Stimulated activated CD4-positive, alpha-beta T cell treated with anti-CD3 and anti-CD28 coated beads, Interleukin-4, amount 100 ng/mL, for 24 hours (primary cell): ENCODE data around the gene FYN.
"Not testable (repeated sequence)": the region's sequence is repeated elsewhere in the genome, so short reads cannot be mapped to it uniquely, and the experiment has no call there.

Experiments
- DNase-seq: peaks from one replicate; pipeline ENCODE4 v3.0.0-alpha.2; 2020

Gene FYN

DNA sequence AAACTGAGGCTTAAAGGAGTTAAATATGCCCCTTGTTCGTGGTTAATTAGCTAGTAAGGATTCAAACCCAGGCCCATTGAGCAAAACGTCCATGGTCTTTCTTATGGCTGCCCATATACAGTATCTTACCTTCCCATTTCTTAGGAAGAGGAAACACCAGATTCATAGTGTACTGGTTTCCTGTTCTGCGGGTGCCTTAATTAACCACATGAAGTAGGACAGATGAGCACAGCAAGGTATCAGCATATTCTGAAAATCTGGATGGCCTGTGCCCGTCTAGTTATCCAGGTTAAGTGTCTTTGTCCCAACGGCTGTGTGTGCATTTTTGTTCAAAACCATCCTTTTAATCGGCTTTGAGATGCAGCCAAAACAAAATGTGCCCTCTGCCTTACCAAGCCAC lies 174.1 kb downstream of the FYN start:
- no peak for DNase-seq

DNA sequence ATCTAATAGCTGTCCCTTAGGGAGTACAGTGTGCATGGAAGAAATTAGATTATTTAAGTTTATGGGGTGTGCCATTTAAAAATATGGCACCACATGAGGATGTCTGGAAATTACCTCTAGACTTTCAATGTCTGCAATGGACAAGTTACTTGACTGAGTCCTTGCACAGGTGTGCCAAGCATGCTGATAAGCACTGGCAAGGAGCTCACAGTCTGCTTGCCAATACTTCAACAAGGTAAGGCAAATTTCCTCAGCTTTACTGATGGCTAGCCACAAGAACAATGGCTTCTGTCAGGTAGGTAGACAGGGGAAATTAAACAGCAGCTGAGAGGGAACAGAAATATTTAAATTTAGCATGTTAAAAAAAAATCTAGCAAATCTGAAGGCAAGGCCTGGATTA lies 176.4 kb downstream of the FYN start:
- DNase-seq: no peak

DNA sequence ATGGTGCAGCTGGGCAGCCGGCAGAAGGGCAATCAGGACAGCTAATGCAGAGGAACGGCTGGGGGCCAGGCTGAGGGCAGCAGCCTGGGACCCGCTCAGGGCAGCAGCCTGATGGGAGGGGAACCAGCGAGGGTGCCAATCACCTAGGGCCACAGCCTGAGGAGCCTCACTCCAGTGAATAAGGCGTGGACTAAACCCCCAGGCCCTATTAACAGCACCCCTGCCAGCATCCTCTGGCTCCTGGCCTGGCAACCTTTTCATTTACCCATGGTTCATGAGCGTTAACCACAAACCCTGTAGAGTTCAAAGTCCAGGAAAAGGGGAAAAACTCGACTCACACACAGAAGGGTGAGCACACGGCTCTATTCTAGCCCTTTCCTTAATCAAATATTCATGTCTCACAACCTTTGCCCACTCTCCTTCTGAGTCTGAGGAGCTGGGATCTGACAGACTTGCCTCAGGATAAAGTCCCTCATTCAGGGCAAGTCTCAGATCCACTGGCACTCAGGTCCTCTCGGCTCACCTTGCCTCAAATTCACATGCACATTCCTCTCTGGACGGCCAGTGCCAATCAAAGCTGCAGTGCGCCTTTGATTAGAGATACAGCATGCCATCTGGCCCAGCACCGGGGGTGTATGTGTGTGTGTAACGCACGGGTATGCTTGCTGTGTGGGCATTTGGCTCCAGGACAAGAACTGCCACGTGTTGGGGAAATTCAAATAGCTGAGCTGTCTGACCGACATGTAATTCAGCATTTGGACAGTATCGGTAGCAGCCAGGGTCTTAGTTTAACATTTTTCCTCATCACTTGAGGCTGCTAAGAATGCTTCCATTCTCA lies 180.7 kb downstream of the FYN start:
- no peak for DNase-seq

DNA sequence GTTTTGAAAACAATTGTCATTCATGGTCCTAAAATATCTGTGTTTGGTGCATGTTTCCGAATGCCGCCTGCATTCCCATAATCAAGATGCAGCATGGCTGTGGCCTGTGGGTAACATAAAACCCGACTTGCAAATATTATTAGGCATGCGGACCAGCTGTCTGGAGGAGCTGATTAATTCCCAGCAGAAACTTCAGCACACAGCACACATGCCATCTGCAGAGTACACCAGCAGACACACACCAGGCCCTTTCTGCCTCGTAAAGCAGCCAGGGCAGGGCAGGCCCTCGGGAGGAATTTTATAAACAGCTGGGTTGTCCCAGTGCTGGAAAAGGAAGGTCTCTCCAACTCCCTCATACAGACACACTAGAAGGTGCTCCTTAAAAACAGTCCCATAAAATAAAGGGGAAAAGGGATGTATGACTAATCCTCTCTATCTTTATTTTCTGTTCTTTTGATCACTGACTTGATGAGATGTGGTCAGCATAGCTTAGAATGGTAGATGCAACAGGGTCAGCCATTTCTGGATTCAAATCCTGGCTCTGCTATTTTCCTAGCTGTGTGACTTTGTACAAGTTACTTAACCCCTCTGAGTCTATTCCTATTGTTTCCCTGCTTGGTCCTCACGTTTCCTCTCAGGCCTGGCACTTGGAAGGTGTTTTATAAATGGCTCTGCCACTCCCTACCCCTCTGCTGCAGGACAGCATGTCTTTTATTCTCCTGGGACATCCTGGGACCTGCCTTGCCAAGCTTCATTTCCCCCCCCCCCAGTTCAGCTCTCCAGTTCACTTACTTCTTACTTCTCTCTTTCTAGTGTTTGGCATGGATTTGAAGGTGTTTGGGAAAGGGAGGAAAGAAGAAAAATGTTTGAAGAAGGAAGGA lies 181.7 kb downstream of the FYN start:
- no peak for DNase-seq

DNA sequence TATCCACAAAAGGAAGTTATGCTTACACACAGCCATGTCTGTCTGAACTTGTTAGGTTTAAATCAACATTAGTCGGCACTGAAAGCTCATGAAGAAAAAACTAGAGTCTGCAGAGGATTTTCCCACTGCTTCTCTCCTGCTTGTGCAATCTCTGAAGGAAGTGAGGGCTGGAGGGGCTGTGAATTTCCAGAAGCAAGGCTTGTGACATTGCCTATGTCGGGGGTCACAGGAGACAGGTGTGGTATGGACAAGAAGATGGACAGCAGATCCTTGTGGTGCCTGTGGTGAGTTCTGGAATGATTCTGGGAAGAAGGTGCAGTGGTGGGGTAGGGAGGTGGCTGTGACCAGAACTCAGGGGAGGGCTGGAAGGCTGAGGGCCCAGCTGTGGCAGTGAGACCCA lies 183.3 kb downstream of the FYN start:
- DNase-seq: no peak

DNA sequence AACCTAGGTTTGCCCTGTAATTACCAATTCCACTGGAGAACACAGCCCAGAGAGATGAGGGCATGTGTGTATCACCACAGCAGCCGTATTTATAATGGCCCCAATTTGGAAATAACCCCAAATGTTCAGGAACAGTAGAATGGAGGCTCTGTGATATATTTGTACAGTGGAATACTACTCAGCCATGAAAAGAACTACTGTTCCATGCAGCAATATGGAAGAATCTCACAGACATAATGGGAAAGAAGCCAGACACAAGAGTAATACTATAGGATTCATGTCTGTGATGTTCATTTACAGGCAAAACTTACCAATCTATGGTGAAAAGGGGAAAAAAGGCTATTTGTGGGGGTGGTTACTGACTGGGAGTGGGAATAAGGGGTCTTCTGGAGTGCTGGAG lies 183.8 kb downstream of the FYN start:
- DNase-seq: no peak

DNA sequence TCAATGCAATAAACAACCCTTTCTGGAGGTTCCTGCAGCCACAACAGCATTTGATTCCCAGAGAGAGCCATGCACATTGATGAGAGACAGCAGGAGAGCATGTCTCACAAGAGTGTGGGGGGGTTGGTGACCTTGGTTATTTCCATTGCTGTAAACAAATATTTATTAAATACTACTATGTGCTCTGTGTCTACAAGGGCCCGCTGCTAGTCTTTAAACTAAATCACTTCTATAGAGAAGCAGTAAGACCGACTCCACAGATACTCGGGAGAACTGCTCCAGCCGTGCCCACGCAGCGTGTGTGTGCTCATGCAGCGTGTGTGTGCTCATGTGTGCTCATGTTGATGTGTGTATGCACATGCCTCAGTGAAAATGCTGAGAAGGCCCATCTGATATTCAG lies 184.9 kb downstream of the FYN start:
- DNase-seq: no peak

DNA sequence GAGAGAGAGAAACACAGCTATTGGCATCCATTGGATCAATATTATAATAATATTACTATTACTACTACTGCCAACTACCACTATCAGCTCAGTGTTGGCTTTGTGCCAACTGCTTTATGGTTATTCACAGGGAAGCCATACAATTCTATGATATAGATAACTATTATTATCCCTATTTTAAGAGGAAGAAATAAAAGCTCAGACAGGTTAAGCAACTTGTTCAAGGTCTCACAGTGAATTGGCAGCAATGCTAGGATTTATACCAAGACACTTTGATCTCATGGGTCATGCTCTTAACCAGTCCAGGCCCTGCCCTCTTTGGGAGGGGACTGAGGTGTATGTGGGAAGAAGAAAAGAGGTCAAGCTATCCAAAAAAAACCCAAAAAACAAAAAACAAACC lies 185.6 kb downstream of the FYN start:
- DNase-seq: no peak

DNA sequence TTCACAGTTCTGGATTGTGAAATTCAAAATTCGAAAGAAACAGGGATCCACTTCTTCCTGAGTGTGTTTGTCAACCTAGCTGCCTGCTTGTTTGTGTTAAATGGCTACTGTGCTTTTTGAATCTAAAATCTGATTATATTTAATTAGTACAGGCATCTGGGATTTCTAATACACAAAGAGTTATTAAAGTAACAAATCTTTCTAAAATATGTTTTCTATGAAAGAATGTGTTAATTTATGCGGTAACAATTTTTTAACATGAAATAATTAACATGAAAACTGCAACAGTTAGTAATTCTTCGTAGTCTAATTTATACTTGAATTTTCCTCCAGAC lies 186.4 kb downstream of the FYN start:
- DNase-seq: no peak

DNA sequence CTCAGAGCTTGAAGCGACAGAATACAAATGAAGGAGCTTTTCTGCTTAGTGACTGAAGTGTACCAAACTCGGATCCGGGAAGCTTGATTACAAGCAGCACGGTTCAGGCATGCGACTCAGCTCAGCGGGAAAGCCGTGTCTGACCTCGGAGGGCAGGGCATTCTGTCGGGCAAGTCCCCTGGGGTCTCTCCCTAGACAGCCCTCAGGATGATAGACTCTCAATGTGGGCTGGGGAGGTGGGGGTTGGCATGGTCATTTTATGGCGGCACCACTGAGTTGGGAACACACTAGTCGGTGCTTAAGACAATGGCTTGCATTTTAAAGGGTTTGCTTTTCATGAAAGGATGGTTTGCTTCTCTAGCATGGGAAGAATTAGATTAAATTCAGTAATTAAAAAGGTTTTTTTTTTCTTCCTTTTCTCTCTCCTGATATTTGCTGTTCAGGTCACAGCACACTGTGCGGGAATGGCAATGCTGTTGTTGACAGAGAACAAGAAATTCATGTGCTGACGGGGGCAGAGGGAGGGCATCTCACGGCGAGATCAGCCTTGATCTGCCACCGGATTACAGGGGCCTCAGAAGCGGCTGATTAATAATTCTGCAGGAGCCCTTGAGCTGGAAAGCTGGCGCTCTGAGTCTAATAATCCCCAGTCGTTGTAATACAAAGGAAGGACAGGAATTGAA lies 186.9 kb downstream of the FYN start:
- DNase-seq: no peak

DNA sequence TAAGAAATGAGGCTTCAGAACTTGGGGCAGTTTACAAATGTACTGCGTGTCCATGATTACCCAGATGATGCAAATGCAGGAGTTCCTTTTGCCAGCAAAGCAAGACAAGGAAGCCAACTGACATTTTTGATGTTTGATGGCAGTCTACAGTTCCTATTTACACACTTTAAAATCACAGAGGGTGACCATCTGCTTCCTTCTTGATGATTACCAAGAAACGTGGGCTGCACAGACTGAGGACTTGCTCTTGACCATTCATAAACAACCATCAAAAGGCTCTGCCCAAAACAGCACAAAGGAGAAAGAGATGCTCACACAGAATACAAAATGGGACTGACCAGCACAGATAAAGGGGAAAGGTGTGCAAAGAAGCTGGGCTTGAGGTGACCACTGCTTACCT lies 187.7 kb downstream of the FYN start:
- no peak for DNase-seq

DNA sequence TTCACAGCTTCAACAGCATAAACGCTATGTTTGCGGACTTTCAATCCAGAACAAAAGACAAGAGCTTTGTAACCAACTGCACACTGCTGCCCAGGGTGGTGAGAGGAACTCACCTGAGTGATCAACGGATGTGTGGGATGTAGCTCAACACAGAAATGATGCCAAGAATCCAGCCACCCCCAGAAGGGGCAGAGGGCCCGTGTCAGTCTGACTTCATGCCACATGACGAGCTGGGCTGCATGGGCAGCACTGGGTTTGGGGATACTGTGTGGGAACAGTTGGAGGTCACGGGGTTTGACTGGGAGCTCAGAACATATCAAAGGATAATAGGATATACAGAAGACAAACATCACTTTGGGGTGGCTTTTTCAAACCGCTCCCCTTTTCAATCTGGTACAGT lies 188.2 kb downstream of the FYN start:
- no peak for DNase-seq

DNA sequence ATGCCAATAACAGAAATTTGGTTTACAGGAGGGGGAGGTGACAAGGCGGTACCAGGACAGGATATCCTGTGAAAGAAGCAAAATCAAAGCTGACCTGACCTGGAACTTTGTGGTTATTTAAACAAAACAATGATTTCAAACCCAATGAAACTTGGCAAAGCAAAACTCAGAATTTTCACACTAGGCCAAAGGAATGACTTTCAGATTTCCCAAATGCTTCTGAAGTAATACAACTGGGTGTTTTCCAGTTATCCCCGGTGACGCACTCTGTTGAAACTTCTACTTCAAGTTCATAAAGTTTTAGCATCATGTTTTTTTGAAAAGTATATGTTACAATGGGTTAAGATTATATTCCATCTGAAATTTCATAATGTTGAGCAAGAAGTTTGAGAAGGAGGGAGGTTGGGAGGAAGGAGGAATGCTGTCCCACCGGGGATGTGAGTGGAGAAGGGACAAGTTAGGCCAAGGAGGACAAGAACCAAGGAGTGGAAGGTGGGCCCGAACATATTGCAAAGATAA lies 189.4 kb downstream of the FYN start:
- DNase-seq: no peak

DNA sequence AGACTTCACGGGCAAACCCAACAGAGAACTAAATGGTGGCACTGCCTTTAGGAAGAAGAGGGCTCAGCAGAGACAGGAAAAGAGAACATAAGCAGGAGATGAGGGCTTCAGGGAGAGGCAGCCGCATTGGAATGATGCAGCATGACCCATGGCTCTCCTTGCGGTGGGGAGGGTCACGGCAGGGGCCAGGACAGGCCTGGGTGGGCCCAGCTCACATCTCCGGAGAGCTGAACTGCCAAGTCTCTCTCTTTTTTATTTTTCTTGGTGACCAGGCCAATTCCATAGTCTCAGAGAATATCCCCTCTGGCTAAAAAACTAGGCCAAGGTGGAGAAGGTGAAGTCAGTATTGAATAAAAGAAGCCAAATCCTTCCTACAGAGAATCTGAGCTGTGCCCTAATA lies 190.1 kb downstream of the FYN start:
- DNase-seq: no peak

DNA sequence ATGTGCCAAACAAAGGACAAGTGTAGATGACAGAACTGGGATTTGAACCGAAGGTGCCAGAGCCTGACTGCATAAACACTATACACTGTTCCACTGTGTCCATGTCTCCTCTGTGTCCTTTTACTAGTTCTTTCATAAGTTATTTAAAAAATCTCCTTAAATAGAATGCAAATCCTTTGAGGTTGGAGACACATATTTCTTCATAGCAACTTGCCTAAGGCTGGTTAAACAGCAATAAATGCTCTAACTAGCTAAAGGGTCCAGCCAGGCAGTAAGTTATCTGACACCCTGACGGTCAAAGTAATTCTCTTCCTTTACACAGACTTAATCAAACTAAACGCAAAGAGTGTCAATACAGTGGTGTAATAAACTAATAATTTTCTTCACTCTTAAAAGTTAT lies 191.4 kb downstream of the FYN start:
- DNase-seq: no peak

DNA sequence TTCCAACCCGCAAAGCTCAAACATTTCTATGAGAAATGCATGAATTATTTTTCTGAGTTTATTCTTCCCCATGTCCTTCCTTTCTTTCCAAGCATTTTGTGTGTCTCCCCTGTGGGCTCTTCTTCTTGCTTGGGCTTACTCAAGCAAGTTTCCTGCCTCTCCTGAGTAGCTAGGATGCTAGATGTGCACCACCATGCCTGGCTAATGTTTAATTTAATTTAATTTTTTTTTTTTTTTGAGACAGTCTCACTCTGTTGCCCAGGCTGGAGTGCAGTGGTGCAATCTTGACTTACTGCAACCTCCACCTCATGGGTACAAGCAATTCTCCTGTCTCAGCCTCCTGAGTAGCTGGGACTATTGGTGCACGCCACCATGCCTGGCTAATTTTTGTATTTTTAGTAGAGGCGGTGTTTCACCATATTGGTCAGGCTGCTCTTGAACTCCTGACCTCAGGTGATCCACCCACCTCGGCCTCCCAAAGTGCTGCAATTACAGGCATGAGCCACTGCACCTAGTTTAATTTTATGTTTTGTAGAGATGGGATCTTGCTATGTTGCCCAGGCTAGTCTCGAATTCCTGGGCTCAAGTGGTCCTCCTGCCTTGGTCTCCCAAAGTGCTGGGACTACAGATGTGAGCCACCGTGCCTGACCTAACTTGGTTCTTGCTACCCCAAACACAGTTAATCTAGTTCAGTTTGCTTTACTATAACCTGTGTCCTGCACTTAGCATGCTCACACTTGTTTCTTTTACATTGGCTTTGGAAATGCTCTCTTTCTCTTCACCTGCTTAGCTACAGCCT lies 192.2 kb downstream of the FYN start:
- DNase-seq: not testable (repeated sequence)

DNA sequence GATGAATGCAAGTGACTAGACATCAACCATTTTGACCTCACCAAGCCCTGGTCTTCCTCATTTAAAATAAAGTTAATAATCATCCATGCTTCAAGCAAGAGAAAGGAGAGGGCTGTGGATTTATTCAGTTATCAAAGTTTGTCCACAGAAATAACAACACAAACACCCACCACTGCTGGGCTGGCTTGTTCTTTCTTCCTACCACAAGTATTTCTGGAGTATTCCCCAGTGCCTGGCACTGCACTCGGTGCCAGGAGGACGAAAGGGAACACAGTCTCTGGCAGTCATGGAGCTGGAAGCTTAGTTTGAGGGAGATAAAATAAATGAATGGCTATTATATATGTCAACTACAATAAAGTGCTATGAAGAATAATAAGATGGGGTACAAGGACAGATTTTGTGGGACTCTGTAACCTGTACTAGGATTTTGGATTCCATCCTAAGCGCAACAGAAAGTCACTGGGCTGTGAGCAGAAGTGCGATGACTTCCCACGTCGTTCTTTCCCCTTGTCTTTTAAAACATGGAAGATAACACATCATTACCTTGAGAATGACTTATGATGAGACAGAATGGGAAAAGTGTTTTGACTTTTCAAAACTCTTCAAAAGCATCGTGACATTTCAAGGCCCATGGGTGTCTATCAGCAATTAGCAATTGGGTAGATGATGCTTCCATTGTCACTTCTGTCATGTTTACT lies 193.1 kb downstream of the FYN start:
- DNase-seq: no peak

DNA sequence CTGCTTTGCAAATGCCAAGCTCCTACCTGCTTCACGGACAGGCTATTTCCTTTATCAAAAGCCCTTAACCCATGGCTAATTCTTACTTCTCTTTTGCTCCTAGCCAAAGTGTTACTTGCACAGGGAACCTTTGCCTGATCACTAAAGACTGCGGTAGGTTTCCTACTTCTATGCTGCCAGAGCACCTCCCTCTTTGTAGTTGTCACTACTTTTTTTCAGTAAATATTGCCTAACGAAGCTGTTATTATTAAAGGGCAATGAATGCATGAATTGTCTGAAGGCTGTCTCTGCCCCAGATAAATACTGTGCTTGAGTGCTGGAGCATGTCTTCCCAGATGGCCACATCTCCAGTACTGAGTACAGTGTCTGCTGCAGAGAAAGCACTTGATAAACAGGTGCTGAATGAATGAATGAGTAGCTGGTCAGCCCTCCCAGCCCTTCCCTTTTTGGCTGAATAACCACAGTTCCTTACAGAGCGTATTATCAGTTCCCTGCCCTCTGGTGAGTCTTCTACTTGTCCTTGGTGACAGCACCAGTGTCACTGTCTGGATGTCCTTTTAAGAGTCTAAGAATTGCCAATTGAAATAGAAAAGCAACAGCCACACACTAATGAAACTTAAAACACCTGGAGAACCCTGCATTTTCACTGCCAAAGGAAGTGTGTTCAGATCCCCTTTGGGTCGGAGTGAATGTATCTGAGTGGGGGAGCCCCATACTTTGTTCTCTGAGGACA lies 194.0 kb downstream of the FYN start:
- no peak for DNase-seq

DNA sequence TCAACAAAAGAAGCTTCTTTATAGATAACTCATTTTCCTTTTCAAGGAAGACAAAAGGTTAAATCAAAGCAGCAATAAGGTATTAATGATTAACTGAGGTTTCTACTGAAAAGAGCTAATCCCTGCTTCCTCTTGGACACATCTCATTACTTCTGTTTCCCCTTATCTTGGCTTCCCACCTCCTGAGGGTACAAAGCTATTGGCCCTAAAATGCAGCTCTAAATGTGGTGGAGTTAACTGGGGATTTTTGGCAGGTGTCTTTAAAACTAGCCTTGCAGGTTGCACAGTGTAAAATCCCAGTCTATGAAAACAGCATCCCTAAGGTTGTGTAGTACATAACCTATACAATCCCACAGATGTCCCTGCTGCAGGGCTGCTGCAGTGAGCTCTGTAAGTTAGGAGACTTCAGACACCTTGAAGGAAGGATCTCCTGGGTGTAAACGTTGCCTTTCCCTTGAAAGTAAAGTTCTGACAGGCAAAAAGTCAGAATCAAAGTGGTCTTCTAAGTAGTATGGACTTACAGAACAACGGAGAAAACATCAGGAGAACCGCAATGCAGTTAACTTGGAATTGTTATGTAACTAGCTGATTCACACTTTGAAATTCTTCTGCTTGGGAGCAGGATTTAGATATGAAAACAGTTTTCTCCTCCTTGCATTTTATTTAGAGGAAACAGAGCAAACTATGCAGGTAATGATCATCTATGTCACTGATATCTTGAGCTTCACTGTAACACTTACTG lies 195.8 kb downstream of the FYN start:
- DNase-seq: no peak

DNA sequence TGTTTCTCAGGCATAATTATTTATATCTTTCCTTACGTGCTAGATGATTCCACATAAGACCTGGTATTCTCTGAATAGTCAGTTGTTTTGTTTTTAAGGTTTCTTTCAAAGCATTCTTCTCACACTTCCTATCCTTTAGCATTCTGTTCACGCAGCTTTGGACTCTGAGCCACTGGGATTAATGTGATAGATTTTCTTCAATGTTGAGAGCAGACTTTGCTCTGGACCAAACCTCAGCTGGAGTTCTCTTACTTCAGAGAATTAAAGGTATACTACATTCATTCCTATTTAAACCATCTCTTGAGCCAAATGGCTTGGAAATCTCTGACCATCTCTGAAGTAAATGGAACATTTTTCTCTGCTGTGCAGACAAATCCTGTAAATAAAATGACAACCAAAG lies 196.9 kb downstream of the FYN start:
- no peak for DNase-seq

DNA sequence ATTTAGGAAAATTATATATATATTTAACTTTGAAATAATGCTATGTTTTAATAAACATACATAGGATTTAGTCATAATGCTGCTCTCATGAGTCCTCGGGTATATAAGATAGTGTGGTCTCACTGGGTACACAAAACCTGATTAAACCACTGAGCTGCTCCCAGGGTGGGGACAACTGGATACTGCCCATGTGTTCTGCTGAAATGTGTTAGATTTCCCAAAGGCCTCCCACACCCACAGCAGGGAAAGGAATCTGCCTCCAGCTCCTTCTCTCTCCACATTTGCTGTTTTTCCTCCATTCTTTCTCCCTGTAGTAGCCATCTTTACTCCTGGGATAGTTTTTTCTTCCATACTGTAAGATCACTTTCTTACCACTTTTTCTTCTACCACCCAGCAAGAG lies 198.4 kb downstream of the FYN start:
- no peak for DNase-seq
